SK-N-SH (cell line): Measurements from ENCODE around the gene DLEC1.

Experiments used
- GATA2 ChIP-seq: sonication (generic); formaldehyde crosslinking; IDR thresholded peaks from 2 replicates; pipeline ENCODE4 v1.5.0; 2020; ENCODE audit warnings: mild to moderate bottlenecking, missing genetic modification reagents
- SMC3 ChIP-seq: IDR thresholded peaks from 2 replicates; pipeline ENCODE4 v1.6.1; 2012; ENCODE audit warnings: low read depth, low read length, improper control_type of control experiment
- YY1 ChIP-seq: IDR thresholded peaks from 2 replicates; pipeline ENCODE4 v1.4.0; 2012; ENCODE audit warnings: low read depth, mild to moderate bottlenecking

GRCh38 chr3:38125305-38126120 lies 86.5 kb downstream of the DLEC1 start:
- TF ChIP-seq SMC3 (no peak), GATA2 (no peak), YY1 (no peak)
